Panc1 (cell line): Measurements from ENCODE around the gene POLR1E.

Experiments
- POLR2AphosphoS5 ChIP-seq: IDR thresholded peaks from 2 replicates; pipeline ENCODE4 v1.6.1; 2012; ENCODE audit warnings: mild to moderate bottlenecking, low read depth, low read length, moderate library complexity
- SIN3A ChIP-seq: IDR thresholded peaks from 2 replicates; pipeline ENCODE4 v1.6.1; 2012; ENCODE audit warnings: low read depth, mild to moderate bottlenecking, low read length, moderate library complexity, borderline replicate concordance; ENCODE audit not compliant: insufficient read depth
- TF ChIP-seq, protein P1 (sequence below): fragments of 450-650 bp; IDR thresholded peaks from 2 replicates; pipeline ENCODE4 v1.5.1; 2017; ENCODE audit warnings: mild to moderate bottlenecking
- TF ChIP-seq, protein P2 (sequence below), 2 experiments: IDR thresholded peaks; 2 replicates each; pipeline ENCODE4 v1.6.1; 2011 to 2012; ENCODE audit warnings: low read depth in 2 of 2, control low read depth in 1 of 2, low read length in 1 of 2, mild to moderate bottlenecking in 1 of 2, moderate library complexity in 1 of 2; ENCODE audit not compliant: insufficient read depth in 1 of 2

DNA sequence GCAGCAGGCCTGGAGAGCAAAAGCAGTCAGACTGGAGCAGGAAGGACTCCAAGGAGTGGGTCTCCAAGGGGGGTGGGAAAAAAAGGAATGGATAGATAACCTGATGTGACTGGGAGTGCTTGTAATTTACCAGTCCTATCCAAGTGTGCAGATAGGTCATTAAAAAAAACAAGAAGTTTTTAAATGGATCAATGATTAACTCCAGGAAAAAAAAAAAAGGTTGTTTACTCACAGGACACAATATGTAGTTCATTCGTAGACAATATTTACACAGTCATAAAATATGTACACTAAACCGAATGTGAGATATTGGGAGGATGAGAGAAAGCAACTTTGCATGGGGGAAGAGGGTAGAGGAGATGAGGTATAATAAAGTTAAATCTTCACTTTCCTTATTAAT lies 40.9 kb upstream of the POLR1E start:
- TF ChIP-seq, protein P1, sequence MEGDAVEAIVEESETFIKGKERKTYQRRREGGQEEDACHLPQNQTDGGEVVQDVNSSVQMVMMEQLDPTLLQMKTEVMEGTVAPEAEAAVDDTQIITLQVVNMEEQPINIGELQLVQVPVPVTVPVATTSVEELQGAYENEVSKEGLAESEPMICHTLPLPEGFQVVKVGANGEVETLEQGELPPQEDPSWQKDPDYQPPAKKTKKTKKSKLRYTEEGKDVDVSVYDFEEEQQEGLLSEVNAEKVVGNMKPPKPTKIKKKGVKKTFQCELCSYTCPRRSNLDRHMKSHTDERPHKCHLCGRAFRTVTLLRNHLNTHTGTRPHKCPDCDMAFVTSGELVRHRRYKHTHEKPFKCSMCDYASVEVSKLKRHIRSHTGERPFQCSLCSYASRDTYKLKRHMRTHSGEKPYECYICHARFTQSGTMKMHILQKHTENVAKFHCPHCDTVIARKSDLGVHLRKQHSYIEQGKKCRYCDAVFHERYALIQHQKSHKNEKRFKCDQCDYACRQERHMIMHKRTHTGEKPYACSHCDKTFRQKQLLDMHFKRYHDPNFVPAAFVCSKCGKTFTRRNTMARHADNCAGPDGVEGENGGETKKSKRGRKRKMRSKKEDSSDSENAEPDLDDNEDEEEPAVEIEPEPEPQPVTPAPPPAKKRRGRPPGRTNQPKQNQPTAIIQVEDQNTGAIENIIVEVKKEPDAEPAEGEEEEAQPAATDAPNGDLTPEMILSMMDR, result no peak
- TF ChIP-seq POLR2AphosphoS5 (no peak), SIN3A (no peak)
- TF ChIP-seq, protein P2, sequence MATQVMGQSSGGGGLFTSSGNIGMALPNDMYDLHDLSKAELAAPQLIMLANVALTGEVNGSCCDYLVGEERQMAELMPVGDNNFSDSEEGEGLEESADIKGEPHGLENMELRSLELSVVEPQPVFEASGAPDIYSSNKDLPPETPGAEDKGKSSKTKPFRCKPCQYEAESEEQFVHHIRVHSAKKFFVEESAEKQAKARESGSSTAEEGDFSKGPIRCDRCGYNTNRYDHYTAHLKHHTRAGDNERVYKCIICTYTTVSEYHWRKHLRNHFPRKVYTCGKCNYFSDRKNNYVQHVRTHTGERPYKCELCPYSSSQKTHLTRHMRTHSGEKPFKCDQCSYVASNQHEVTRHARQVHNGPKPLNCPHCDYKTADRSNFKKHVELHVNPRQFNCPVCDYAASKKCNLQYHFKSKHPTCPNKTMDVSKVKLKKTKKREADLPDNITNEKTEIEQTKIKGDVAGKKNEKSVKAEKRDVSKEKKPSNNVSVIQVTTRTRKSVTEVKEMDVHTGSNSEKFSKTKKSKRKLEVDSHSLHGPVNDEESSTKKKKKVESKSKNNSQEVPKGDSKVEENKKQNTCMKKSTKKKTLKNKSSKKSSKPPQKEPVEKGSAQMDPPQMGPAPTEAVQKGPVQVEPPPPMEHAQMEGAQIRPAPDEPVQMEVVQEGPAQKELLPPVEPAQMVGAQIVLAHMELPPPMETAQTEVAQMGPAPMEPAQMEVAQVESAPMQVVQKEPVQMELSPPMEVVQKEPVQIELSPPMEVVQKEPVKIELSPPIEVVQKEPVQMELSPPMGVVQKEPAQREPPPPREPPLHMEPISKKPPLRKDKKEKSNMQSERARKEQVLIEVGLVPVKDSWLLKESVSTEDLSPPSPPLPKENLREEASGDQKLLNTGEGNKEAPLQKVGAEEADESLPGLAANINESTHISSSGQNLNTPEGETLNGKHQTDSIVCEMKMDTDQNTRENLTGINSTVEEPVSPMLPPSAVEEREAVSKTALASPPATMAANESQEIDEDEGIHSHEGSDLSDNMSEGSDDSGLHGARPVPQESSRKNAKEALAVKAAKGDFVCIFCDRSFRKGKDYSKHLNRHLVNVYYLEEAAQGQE (IDR thresholded peaks at IDR 0.05; ENCODE audit: insufficient read depth in 1 of 2, low read depth in 2 of 2, low read length in 1 of 2), result no peak
